HCEC 1CT (cell line): ENCODE results near the gene CHSY1.

Experiments used
- DNase-seq: peaks from one replicate; pipeline ENCODE4 v3.0.0-alpha.2; 2017

Gene CHSY1

GRCh38 chr15:101187820-101188636 lies 63.8 kb downstream of the CHSY1 start:
- peak; percentile 86 for DNase-seq

GRCh38 chr15:101185770-101186169 lies 66.1 kb downstream of the CHSY1 start:
- DNase-seq = no peak

GRCh38 chr15:101185336-101185735 lies 66.5 kb downstream of the CHSY1 start:
- no peak for DNase-seq

GRCh38 chr15:101184830-101185229 lies 67.0 kb downstream of the CHSY1 start:
- no peak for DNase-seq

- DNase-seq = no peak
These were observed 67.9 kb downstream of the CHSY1 start for GRCh38 chr15:101183931-101184305.

- no peak for DNase-seq
These were observed 68.5 kb downstream of the CHSY1 start for GRCh38 chr15:101183226-101183930.

- no peak for DNase-seq
These were observed 69.6 kb downstream of the CHSY1 start for GRCh38 chr15:101182215-101182614.

- DNase-seq = no peak
These were observed 70.5 kb downstream of the CHSY1 start for GRCh38 chr15:101181349-101181748.

- no peak for DNase-seq
These were observed 71.1 kb downstream of the CHSY1 start for GRCh38 chr15:101180620-101181307.

GRCh38 chr15:101179341-101180153 lies 72.3 kb downstream of the CHSY1 start:
- peak; percentile 35 for DNase-seq

- no peak for DNase-seq
These were observed 72.9 kb downstream of the CHSY1 start for GRCh38 chr15:101178931-101179330.

GRCh38 chr15:101178479-101178878 lies 73.4 kb downstream of the CHSY1 start:
- DNase-seq = no peak

- DNase-seq = no peak
These were observed 74.0 kb downstream of the CHSY1 start for GRCh38 chr15:101177866-101178265.

- peak; percentile 48 for DNase-seq
These were observed 75.2 kb downstream of the CHSY1 start for GRCh38 chr15:101176625-101177024.

- DNase-seq = no peak
These were observed 76.4 kb downstream of the CHSY1 start for GRCh38 chr15:101175401-101175800.

GRCh38 chr15:101174152-101174920 lies 77.5 kb downstream of the CHSY1 start:
- DNase-seq = no peak

GRCh38 chr15:101173233-101174119 lies 78.4 kb downstream of the CHSY1 start:
- no peak for DNase-seq

GRCh38 chr15:101172501-101173071 lies 79.3 kb downstream of the CHSY1 start:
- DNase-seq = no peak

- no peak for DNase-seq
These were observed 79.9 kb downstream of the CHSY1 start for GRCh38 chr15:101171954-101172353.

GRCh38 chr15:101170568-101171350 lies 81.1 kb downstream of the CHSY1 start:
- peak; percentile 37 for DNase-seq
